GM19438 (cell line): ENCODE measurements around the gene ZNF45.
"Not testable (repeated sequence)": the region's sequence is repeated elsewhere in the genome, so short reads cannot be mapped to it uniquely, and the experiment has no call there.

Experiments used
- ATAC-seq: cut with Tn5 transposase; IDR thresholded peaks from one replicate; pipeline ENCODE4 v1.9.1; 2021; ENCODE audit warnings: low read depth; ENCODE audit not compliant: unreplicated experiment

Gene ZNF45

DNA sequence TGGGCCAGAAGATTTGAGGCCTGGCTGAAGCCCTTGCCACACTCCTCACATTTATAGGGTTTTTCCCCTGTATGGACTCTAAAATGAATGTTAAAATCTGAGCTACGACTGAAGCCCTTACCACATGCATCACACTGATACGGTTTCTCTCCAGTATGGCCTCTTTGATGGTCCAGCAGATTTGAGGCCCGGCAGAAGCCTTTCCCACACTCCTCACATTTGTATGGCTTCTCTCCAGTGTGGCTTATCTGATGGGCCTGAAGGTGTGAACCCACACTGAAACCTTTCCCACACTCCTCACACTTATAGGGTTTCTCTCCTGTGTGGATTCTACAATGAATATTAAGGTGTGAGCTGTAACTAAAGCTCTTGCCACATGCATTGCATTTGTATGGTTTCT lies 21.0 kb downstream of the ZNF45 start:
- no peak for ATAC-seq

DNA sequence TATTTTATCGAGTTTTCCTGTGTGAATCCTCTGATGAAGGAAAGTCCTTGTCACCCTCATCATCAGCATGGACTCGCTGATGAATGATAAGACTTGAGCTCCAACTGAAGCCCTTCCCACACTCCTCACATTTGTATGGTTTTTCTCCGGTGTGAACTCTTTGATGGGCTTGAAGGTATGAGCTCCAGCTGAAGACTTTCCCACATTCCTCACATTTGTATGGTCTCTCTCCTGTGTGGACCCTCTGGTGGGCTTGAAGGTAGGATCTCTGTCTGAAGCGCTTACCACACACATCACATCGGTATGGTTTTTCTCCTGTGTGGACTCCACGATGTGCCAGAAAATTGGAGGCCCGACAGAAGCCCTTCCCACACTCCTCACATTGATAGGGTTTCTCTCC lies 21.7 kb downstream of the ZNF45 start:
- no peak for ATAC-seq

DNA sequence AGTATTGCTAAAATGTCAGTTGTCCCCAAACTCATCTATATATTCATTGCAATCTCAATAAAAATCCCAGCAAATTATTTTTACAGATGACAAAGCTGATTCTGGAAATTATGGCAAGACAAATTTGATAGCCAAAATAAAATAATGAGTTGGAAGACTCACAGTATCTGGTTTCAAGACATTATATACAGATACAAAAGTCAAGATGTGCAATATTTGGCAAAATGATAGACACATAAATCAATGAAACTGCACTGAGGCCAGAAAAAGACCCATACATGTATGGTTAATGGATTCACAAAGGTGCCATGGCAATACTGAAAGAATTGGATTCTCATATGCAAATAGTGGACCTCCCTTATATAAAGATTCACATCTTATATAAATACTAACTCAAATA lies 24.2 kb downstream of the ZNF45 start:
- no peak for ATAC-seq

DNA sequence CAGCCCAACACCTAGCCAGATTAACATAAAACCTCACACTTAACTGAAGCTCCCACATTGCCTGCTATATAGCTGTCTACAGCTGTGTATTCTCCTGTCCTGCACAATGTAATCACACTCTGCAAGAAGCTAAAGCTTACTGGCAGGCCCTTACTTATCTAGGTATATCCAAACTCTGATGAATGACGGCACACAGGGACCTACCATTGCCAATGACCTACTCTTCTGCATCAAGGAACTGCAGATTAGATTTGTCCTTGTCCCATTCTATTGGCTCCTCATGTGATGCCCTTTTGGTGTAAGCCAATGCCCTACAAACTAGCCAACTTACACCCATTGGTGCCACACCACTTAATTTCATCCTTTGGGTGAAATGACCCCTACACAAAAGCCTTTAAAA lies 26.4 kb downstream of the ZNF45 start:
- no peak for ATAC-seq

DNA sequence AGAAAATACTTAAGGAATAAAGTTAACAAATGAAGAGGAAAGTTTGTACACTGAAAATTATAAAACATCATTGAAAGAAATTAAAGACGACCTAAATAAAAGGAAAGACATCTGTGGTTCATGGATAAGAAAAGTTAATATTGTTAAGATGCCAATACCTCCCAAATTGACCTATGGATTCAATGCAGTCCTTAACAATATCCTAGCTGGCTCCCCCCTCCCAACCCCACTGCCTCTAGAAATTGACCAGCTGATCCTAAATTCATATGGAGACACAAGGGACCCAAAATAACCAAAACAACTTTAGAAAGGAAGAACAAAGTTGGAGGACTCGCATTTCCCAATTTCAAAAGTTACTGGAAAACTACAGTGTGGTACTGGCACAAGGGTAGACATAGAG lies 28.3 kb downstream of the ZNF45 start:
- no peak for ATAC-seq

DNA sequence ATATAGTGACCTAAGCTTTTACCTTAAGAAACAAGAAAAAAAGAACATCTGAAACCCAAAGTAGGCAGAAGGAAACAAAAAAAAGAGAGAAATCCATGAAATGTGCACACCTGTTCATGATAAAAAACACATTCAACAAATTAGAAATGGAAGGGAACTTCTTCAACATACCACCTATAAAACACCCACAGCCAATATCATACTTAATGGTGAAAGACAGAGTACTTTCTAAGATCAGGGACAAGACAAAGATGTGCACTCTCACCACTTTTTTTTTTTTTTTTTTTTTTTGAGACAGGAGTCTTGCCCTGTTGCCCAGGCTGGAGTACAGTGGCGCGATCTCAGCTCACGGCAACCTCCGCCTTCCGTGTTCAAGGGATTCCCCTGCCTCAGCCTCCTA lies 29.2 kb downstream of the ZNF45 start:
- ATAC-seq: no peak

DNA sequence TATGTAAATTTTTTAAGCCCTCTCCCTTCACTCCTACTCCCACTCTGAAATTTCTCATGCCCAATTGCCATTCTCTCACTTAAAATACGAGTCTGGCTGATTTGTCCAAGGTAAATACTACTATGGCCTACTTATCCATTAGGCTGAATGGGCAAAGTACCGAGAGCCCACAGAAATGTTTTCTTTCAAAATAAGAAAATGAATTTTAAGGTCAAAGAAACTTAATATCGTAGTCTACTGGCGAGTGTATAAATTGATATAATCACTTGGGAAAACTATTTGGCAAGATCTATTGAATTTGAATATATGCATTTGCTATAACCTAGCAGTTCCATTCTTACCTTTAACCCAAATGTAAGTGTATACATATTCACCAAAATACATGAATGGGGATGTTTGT lies 32.7 kb downstream of the ZNF45 start:
- ATAC-seq: no peak

DNA sequence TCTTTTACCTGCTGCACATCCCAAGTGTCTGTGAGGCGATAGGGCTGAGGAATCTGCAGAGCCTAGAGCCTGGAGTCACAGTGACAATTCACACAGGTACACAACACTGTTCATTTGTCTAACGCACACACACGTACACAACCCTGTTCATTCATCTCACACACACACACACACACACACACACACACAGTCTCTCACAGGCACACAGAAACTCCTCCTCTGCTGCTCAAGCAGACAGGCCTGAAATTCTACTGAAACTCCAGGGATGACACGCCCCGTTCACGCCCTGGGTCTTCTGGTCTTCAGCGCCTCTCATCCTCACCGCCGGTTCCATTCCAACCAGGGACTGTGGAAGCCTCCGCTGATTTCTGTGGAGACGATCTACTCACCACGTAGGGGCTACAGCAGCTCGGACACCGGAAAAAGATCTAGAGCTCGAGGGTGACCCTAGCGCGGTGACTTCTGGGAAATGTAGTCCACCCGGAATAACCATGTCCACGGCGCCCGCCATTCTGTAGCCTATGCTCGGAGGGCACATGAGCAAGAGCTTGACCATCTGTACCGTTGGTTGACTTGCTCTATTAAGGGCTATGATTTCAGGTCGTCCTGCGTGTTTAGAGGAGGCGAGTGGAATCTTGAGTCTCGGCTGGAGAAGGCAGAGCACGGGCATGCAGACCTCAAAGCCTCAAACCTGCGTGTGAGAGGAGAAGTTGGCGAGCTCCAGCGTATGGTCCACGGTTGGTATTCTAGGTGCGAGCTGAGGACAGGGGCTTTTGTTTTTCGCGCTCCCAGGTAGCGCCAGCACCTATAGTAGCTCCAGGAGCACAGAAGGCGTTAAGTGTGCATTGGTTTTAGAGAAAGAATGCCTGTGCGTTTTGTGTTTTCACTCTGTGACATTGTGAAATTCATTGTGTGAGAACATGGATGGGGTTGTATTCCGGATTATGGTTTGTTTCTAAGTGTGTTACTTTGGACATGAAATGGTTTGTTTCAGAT lies 33.4 kb downstream of the ZNF45 start:
- peak; percentile 86 for ATAC-seq

DNA sequence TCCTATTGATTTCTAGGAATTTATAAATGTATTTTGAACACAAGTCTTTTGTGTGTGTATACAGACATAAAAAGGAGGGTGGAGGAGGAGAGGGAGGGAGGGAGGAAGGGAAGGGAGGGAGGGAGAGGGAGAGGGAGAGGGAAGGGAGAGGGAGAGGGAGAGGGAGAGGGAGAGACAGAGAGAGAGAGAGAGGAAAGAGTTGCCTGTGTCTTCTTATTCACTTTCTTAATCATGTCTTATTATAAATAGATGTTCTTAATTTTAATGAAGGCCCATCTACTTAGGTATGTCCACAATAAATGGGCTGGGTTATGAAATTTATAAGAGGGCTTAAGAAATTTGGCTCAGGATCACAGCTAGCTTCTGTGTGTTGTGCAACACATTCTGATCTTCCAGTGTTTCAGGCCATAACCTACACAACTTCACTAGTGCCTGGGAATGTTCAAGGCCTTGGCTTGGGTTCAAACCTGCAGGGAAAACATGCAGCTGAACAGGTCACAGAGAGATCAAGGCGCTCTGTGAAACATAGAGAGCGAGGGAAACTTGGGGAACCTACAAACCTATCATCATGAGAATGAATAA lies 39.3 kb downstream of the ZNF45 start:
- ATAC-seq: no peak

DNA sequence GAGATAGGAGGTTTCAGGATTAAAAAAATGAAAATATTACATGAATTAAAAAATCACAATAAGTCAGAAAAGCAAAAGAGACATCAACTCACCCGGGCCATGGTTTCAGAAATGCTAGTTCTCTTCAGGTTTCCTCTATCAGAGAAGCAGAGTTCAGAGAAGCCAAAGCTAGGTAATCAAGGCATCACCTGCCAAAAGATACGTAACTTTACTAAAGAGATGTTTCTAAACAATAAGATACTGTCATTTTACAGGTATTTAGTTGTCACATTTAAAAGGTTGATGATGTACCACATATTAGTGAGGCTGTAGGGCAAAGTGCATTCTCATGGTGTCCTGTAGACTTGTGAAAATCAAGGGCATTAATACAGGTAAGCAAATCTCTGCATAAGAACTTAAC lies 51.2 kb downstream of the ZNF45 start, which contains the start of gene ZNF404:
ZNF404 (minus strand) TSS at position 101 of the 400 bp plus-strand sequence.
- ATAC-seq: no peak

DNA sequence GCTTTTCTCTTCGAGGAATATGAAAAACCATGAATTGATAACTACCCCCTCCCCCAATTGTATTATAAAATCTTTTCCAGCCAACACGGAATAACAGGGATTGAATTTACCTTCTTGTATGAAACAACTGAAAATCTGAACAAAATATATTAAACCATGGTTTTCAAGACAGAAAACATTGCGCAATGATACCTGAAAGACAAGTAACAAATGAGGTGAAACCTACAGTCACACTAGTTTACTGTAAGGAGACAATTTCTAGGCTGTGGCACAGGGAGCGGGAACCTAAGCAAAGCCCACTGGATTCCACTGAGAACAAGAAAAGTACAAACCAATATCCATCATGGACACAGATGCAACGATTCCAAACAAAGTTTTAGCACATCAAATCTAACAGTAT lies 54.6 kb downstream of the ZNF45 start:
- ATAC-seq: no peak

DNA sequence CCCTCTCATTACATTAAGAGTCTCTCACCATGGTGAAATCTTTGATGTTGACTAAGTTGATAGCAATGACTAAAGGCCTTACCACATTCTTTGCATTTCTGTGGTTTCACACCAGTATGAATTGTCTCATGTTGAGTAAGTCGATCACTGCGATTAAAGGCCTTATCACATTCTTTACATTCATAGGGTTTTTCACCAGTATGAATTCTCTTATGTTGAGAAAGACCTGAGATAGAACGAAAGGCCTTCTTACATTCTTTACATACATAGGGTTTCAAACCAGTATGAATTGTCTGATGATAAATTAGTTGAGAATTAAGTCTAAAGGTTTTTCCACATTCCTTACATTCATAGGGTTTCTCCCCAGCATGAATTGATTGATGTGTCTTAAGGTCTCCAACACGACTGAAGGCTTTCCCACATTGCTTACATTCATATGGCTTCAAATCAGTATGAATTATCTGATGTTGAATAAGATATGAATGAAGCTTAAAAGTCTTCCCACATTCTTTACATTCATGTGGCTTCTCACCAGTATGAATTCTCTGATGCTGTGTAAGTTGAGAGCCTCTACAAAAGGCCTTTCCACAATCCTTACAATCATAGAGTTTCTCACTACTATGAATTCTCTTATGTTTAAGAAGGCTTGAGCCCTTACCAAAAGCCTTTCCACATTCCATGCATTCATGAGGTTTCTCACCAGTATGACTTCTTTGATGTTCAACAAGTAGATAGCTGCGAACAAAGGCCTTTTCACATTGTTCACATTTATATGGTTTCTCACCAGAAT lies 62.3 kb downstream of the ZNF45 start:
- no peak for ATAC-seq

DNA sequence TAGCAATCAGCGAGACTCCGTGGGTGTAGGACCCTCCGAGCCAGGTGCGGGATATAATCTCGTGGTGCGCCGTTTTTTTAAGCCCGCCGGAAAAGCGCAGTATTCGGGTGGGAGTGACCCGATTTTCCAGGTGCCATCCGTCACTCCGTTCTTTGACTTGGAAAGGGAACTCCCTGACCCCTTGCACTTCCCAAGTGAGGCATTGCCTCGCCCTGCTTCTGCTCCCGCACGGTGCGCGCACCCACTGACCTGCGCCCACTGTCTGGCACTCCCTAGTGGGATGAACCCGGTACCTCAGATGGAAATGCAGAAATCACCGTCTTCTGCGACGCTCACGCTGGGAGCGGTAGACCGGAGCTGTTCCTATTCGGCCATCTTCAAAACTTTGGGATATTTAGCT lies 68.2 kb downstream of the ZNF45 start:
- ATAC-seq: not testable (repeated sequence)
